Measurements from ENCODE around the gene BEST1. TPM values are rescaled to one million over a fixed set of nuclear protein-coding genes. Genes with fewer than 3 reads are reported as not detected.

Gene BEST1
- total RNA-seq, 1 donor from 2014 or later: not detected

- Mint-ChIP-seq H3K36me3 (no peaks in the 10 kb centered on the region), H3K4me1 (peaks cover 15% of the 10 kb centered on the region), H3K4me3 (no peak overlapping the region), H3K27ac (no peak overlapping the region), H3K27me3 (ENCODE audit: insufficient read depth, low read depth) (peaks cover 8% of the 10 kb centered on the region), H3K9me3 (no peaks in the 10 kb centered on the region)
- H3K9me3 ChIP-seq (ENCODE audit: low read depth): no peaks in the 10 kb centered on the region
- H3K4me2 ChIP-seq: no peak overlapping the region
- H3K27ac ChIP-seq: no peak overlapping the region
- no peaks in the 10 kb centered on the region for H3K79me2 ChIP-seq (ENCODE audit: low read depth)
- no peak overlapping the region for H3K4me3 ChIP-seq
- TF ChIP-seq CTCF (IDR thresholded peaks at IDR 0.05): no peak
- TF ChIP-seq EZH2phosphoT487 (IDR thresholded peaks at IDR 0.05): no peak
- no peak for TF ChIP-seq EZH2 (IDR thresholded peaks at IDR 0.05)
- peaks cover 3% of the 10 kb centered on the region for H3F3A ChIP-seq (ENCODE audit: low read depth)
- no peak overlapping the region for H2AFZ ChIP-seq (replicated peaks)
- no peaks in the 10 kb centered on the region for H3K27me3 ChIP-seq
- H3K36me3 ChIP-seq: no peaks in the 10 kb centered on the region
- no peak for DNase-seq (ENCODE audit: low spot score)
- H4K20me1 ChIP-seq (ENCODE audit: low read depth): no peaks in the 10 kb centered on the region
- peaks cover 12% of the 10 kb centered on the region for H3K4me1 ChIP-seq
- no peak overlapping the region for H3K9ac ChIP-seq
Observed at GRCh38 chr11:61905801-61906521, 44.2 kb upstream of the BEST1 start.

DNA sequence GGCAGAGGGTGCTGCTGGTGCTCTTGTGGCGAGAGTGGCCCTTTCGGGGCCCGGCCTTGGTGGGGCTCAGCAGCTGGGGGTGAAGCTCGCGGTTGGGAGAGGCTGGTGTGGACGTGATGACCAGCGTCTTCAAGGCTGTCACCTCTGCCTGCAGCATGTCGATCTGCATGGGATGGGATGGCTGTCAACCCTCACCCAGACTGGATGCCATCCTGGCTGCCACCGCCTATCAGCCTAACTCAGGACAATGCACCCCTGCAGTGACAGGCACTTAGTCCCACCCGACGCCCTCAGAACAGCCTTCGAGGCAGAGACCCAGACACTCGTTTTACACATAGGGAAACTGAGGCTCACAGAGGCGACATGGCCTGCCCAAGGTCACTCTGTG is 43.6 kb upstream of the BEST1 start:
- Histone ChIP-seq H3K9ac (no peak overlapping the region), H3K79me2 (ENCODE audit: low read depth) (no peaks in the 10 kb centered on the region), H3K27ac (no peak overlapping the region), H3K4me2 (no peak overlapping the region), H3K9me3 (ENCODE audit: low read depth) (no peaks in the 10 kb centered on the region), H4K20me1 (ENCODE audit: low read depth) (no peaks in the 10 kb centered on the region), H3F3A (ENCODE audit: low read depth) (peaks cover 3% of the 10 kb centered on the region), H3K4me3 (no peak overlapping the region), H3K36me3 (no peaks in the 10 kb centered on the region), H3K4me1 (peaks cover 12% of the 10 kb centered on the region), H2AFZ (replicated peaks) (no peak overlapping the region), H3K27me3 (no peaks in the 10 kb centered on the region)
- H3K27me3 Mint-ChIP-seq (ENCODE audit: insufficient read depth, low read depth): peaks cover 8% of the 10 kb centered on the region
- H3K27ac Mint-ChIP-seq: peak overlapping the region; percentile 33
- DNase-seq (ENCODE audit: low spot score): no peak
- no peaks in the 10 kb centered on the region for H3K9me3 Mint-ChIP-seq
- no peaks in the 10 kb centered on the region for H3K36me3 Mint-ChIP-seq
- TF ChIP-seq EZH2phosphoT487 (IDR thresholded peaks at IDR 0.05): no peak
- TF ChIP-seq EZH2 (IDR thresholded peaks at IDR 0.05): no peak
- TF ChIP-seq CTCF (IDR thresholded peaks at IDR 0.05): no peak
- H3K4me3 Mint-ChIP-seq: no peak overlapping the region
- peaks cover 15% of the 10 kb centered on the region for H3K4me1 Mint-ChIP-seq

- no peak overlapping the region for H3K27ac Mint-ChIP-seq
Observed at GRCh38 chr11:61907282-61907681, 42.9 kb upstream of the BEST1 start.

More at GRCh38 chr11:61907282-61907681, 42.9 kb upstream of the BEST1 start:
- H4K20me1 ChIP-seq (ENCODE audit: low read depth): no peaks in the 10 kb centered on the region
- peak; percentile 33 for DNase-seq (ENCODE audit: low spot score)
- H3K4me1 Mint-ChIP-seq: peaks cover 15% of the 10 kb centered on the region
- H3K9me3 ChIP-seq (ENCODE audit: low read depth): no peaks in the 10 kb centered on the region
- peaks cover 12% of the 10 kb centered on the region for H3K4me1 ChIP-seq
- H3K4me3 ChIP-seq: no peak overlapping the region
- H3K27ac ChIP-seq: no peak overlapping the region
- H3K9me3 Mint-ChIP-seq: no peaks in the 10 kb centered on the region
- no peak overlapping the region for H2AFZ ChIP-seq (replicated peaks)
- no peaks in the 10 kb centered on the region for H3K36me3 Mint-ChIP-seq
- no peak for TF ChIP-seq EZH2 (IDR thresholded peaks at IDR 0.05)
- TF ChIP-seq EZH2phosphoT487 (IDR thresholded peaks at IDR 0.05): no peak
- no peak for TF ChIP-seq CTCF (IDR thresholded peaks at IDR 0.05)
- no peak overlapping the region for H3K4me2 ChIP-seq
- no peak overlapping the region for H3K9ac ChIP-seq
- H3K36me3 ChIP-seq: no peaks in the 10 kb centered on the region
- peaks cover 8% of the 10 kb centered on the region for H3K27me3 Mint-ChIP-seq (ENCODE audit: insufficient read depth, low read depth)
- no peaks in the 10 kb centered on the region for H3K27me3 ChIP-seq
- H3K79me2 ChIP-seq (ENCODE audit: low read depth): no peaks in the 10 kb centered on the region
- peaks cover 3% of the 10 kb centered on the region for H3F3A ChIP-seq (ENCODE audit: low read depth)
- no peak overlapping the region for H3K4me3 Mint-ChIP-seq

All from neural progenitor cell (in vitro differentiated cells).